ENCODE measurements around the gene PRKN.

The PRKN gene

DNA sequence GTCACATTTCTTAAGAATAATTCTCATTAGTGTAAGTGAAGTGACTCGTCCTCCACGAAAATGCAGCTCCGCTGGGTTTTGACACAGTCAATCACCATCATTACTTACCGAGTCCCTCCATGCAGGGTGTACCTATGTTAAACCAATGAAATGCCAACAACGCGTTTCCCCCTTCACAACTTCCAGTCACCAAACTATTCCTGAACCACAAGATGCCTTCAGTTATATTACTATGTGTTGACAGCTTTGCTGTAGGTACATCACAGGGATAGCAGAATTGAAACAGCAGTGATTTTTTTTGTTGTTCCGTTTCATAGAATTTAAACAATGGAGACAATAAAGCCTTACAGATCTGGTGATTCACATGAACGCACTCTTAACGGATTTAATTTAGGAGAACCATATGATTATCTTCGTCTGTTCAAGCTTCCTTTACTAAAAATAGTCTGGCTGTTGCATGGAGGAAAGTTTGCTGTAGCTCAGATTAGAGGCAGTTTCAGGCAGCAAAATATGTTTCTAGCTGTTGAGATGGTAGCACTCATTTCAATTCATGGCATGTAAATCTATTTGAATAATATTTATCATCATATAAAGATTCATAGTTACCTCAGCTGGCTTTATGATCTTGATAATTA, 652.8 kb downstream of the PRKN start:
- ATAC-seq (ENCODE audit: low read depth) (no peak), DNase-seq (ENCODE audit: low spot score) (no peak)
- Histone ChIP-seq H3K27me3 (ENCODE audit: insufficient read depth, poor library complexity, severe bottlenecking) (no peaks in the 10 kb centered on the region), H3K36me3 (ENCODE audit: low read depth) (no peaks in the 10 kb centered on the region), H3K4me1 (ENCODE audit: insufficient read depth, poor library complexity, severe bottlenecking) (no peaks in the 10 kb centered on the region), H3K9me3 (ENCODE audit: severe bottlenecking) (no peaks in the 10 kb centered on the region), H3K4me3 (ENCODE audit: severe bottlenecking) (no peak overlapping the region), H3K27ac (ENCODE audit: poor library complexity, severe bottlenecking) (no peak overlapping the region)
- TF ChIP-seq, protein P1, sequence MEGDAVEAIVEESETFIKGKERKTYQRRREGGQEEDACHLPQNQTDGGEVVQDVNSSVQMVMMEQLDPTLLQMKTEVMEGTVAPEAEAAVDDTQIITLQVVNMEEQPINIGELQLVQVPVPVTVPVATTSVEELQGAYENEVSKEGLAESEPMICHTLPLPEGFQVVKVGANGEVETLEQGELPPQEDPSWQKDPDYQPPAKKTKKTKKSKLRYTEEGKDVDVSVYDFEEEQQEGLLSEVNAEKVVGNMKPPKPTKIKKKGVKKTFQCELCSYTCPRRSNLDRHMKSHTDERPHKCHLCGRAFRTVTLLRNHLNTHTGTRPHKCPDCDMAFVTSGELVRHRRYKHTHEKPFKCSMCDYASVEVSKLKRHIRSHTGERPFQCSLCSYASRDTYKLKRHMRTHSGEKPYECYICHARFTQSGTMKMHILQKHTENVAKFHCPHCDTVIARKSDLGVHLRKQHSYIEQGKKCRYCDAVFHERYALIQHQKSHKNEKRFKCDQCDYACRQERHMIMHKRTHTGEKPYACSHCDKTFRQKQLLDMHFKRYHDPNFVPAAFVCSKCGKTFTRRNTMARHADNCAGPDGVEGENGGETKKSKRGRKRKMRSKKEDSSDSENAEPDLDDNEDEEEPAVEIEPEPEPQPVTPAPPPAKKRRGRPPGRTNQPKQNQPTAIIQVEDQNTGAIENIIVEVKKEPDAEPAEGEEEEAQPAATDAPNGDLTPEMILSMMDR (IDR thresholded peaks at IDR 0.05; ENCODE audit: poor library complexity, severe bottlenecking) = no peak

DNA sequence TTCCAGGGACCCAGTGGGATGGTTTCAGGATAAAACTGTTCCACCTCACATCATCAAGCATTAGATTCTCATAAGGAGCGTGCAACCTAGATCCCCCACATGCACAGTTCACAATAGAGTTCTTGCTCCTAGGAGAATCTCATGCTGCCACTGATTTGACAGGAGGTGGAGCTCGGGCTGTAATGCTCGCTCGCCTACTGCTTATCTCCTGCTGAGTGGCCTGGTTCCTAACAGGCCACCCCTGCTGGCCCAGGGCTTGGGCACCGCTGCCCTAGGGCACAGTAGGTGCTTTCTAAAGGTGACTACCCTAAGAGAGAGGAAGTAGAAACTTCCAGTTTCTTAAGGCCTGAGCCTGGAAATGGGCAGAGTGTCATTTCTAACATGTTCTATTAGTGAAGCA, 656.9 kb downstream of the PRKN start:
- no peak overlapping the region for H3K27ac ChIP-seq (ENCODE audit: poor library complexity, severe bottlenecking)

DNA sequence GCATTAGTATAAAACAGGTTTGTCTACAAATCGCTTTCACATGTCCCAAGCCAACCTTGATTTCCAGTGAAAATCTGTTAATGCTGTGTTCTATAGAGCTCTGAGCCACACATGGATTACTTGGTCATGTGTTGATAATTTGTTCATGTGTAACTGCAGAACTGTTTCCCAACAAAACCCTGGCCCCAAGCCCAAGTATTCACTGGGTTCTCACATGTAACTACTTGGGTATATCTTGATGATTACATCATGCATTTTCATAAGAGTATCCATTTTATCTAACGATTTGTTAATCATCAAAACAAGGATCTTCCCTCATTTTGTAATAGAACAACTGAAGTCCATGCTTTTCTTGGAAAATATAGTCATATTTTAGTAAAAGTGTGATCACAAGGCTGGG, 657.6 kb downstream of the PRKN start:
- TF ChIP-seq, protein P1 (IDR thresholded peaks at IDR 0.05; ENCODE audit: poor library complexity, severe bottlenecking) = no peak
- Histone ChIP-seq H3K4me3 (ENCODE audit: severe bottlenecking) (no peak overlapping the region), H3K4me1 (ENCODE audit: insufficient read depth, poor library complexity, severe bottlenecking) (no peaks in the 10 kb centered on the region), H3K27me3 (ENCODE audit: insufficient read depth, poor library complexity, severe bottlenecking) (no peaks in the 10 kb centered on the region), H3K36me3 (ENCODE audit: low read depth) (no peaks in the 10 kb centered on the region), H3K9me3 (ENCODE audit: severe bottlenecking) (no peaks in the 10 kb centered on the region), H3K27ac (ENCODE audit: poor library complexity, severe bottlenecking) (no peak overlapping the region)
- DNase-seq (ENCODE audit: low spot score) (no peak), ATAC-seq (ENCODE audit: low read depth) (no peak)

More for the DNA sequence above, 656.9 kb downstream of the PRKN start:
- no peaks in the 10 kb centered on the region for H3K36me3 ChIP-seq (ENCODE audit: low read depth)
- H3K4me1 ChIP-seq (ENCODE audit: insufficient read depth, poor library complexity, severe bottlenecking) = no peaks in the 10 kb centered on the region
- H3K4me3 ChIP-seq (ENCODE audit: severe bottlenecking) = no peak overlapping the region
- TF ChIP-seq, protein P1 (IDR thresholded peaks at IDR 0.05; ENCODE audit: poor library complexity, severe bottlenecking) = no peak
- no peaks in the 10 kb centered on the region for H3K9me3 ChIP-seq (ENCODE audit: severe bottlenecking)
- no peak for DNase-seq (ENCODE audit: low spot score)
- no peaks in the 10 kb centered on the region for H3K27me3 ChIP-seq (ENCODE audit: insufficient read depth, poor library complexity, severe bottlenecking)
- no peak for ATAC-seq (ENCODE audit: low read depth)

DNA sequence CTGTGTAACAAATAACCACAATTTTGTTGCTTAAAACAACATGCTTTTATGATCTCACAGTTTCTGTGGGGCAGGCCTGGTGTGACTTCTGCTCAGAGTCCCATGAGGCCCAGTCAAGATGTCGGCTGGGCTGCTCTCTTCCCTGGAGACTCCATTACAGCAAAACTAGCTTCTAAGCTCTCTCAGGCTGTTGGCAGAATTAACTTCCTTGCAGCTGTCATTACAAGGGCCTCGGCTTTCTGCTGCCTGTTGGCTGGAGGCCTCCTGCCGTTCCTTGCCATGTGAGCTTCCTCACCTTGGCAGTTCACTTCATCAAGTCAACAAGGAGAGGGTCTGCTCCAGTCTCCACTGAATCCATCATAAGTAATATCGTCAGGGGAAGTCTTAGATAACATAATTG, 659.2 kb downstream of the PRKN start:
- Histone ChIP-seq H3K9me3 (ENCODE audit: severe bottlenecking) (no peaks in the 10 kb centered on the region), H3K4me3 (ENCODE audit: severe bottlenecking) (no peak overlapping the region), H3K27ac (ENCODE audit: poor library complexity, severe bottlenecking) (no peak overlapping the region), H3K27me3 (ENCODE audit: insufficient read depth, poor library complexity, severe bottlenecking) (no peaks in the 10 kb centered on the region), H3K36me3 (ENCODE audit: low read depth) (no peaks in the 10 kb centered on the region), H3K4me1 (ENCODE audit: insufficient read depth, poor library complexity, severe bottlenecking) (no peaks in the 10 kb centered on the region)
- no peak for DNase-seq (ENCODE audit: low spot score)
- no peak for ATAC-seq (ENCODE audit: low read depth)
- TF ChIP-seq, protein P1 (IDR thresholded peaks at IDR 0.05; ENCODE audit: poor library complexity, severe bottlenecking) = no peak

DNA sequence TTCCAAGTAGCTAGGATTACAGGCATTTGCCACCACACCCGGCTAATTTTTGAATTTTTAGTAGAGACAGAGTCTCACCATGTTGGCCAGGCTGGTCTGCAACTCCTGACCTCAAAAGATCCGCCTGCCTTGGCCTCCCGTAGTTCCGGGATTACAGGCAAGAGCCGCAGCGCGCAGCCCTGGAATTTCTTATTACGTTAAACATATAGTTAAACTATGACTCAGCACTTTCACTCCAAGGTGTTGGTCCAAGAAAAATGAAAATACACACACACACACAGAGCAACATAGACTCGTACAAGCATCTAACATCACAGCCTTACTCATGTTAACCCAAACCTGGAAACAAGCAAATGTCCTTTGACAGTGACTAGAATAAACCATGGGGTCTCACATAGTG, 663.9 kb downstream of the PRKN start:
- H3K27me3 ChIP-seq (ENCODE audit: insufficient read depth, poor library complexity, severe bottlenecking) = no peaks in the 10 kb centered on the region
- DNase-seq (ENCODE audit: low spot score) (no peak), ATAC-seq (ENCODE audit: low read depth) (no peak)
- no peaks in the 10 kb centered on the region for H3K4me1 ChIP-seq (ENCODE audit: insufficient read depth, poor library complexity, severe bottlenecking)
- TF ChIP-seq, protein P1 (IDR thresholded peaks at IDR 0.05; ENCODE audit: poor library complexity, severe bottlenecking) = no peak
- no peak overlapping the region for H3K4me3 ChIP-seq (ENCODE audit: severe bottlenecking)
- H3K9me3 ChIP-seq (ENCODE audit: severe bottlenecking) = no peaks in the 10 kb centered on the region
- H3K27ac ChIP-seq (ENCODE audit: poor library complexity, severe bottlenecking) = no peak overlapping the region
- no peaks in the 10 kb centered on the region for H3K36me3 ChIP-seq (ENCODE audit: low read depth)
